Measurements from ENCODE around the gene DGKD.

The DGKD gene

DNA sequence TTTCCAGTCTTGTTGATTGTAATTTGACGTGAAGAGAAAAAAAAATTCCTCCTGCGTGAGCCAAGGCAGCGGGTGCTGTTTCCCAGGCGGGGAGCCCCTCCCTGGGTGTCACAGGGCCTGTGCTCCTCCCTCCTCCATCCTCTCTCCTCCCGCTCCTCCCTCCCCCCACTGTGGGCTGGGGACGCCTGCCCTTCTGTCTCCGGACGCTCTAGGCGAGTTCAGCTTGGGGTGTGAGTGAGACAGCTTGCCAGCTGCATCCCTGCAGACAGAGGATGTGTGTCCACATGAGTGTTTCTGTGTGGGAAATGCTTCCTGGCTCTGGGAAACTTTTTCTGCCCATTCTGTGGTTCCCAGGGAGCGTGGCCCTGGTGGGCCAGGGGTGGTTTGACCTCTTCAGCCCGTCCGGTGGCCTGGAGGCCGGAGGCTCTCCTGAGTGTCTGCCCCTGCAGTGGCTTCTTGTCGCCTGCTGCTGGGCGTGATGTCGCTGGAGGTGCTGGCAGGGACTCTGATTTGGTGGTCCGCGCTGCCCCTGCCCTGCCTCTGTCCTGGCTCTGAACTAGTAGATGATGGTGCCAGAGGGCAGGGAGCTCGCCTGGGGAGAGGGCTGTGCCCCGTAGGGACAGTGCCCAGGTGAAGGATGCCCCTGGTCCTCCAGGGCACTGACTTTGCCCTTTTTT is 115.9 kb downstream of the DGKD start:
- Histone ChIP-seq H3K36me3 (ENCODE audit: insufficient read depth, low read length) (peaks cover 42% of the 10 kb centered on the region), H2AFZ (ENCODE audit: low read depth, low read length) (no peak overlapping the region), H3K4me1 (ENCODE audit: insufficient read depth, low read length) (no peaks in the 10 kb centered on the region), H3K4me2 (ENCODE audit: insufficient read depth, low read length) (no peak overlapping the region), H3K4me3 (ENCODE audit: low read depth in 1 of 2, low read length in 2 of 2) (no peak overlapping the region), H3K9me3 (ENCODE audit: insufficient read depth, low read length, severe bottlenecking) (no peaks in the 10 kb centered on the region), H3K27me3 (ENCODE audit: insufficient read depth, low read length, poor library complexity) (no peaks in the 10 kb centered on the region), H3K79me2 (ENCODE audit: insufficient read depth, low read length) (no peaks in the 10 kb centered on the region), H3K9ac (ENCODE audit: low read depth, low read length) (no peak overlapping the region), H4K20me1 (ENCODE audit: insufficient read depth, low read length) (no peaks in the 10 kb centered on the region), H3K27ac (ENCODE audit: low read length) (no peak overlapping the region)
- no peak for TF ChIP-seq EZH2 (IDR thresholded peaks at IDR 0.05; ENCODE audit: borderline replicate concordance, low read depth, low read length, severe bottlenecking)
- TF ChIP-seq, protein P1, sequence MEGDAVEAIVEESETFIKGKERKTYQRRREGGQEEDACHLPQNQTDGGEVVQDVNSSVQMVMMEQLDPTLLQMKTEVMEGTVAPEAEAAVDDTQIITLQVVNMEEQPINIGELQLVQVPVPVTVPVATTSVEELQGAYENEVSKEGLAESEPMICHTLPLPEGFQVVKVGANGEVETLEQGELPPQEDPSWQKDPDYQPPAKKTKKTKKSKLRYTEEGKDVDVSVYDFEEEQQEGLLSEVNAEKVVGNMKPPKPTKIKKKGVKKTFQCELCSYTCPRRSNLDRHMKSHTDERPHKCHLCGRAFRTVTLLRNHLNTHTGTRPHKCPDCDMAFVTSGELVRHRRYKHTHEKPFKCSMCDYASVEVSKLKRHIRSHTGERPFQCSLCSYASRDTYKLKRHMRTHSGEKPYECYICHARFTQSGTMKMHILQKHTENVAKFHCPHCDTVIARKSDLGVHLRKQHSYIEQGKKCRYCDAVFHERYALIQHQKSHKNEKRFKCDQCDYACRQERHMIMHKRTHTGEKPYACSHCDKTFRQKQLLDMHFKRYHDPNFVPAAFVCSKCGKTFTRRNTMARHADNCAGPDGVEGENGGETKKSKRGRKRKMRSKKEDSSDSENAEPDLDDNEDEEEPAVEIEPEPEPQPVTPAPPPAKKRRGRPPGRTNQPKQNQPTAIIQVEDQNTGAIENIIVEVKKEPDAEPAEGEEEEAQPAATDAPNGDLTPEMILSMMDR (IDR thresholded peaks at IDR 0.05; ENCODE audit: borderline replicate concordance, extremely low read depth, low read length, poor library complexity, severe bottlenecking), result no peak
- DNase-seq, result no peak
- ATAC-seq (ENCODE audit: insufficient read depth, low read depth), result no peak

DNA sequence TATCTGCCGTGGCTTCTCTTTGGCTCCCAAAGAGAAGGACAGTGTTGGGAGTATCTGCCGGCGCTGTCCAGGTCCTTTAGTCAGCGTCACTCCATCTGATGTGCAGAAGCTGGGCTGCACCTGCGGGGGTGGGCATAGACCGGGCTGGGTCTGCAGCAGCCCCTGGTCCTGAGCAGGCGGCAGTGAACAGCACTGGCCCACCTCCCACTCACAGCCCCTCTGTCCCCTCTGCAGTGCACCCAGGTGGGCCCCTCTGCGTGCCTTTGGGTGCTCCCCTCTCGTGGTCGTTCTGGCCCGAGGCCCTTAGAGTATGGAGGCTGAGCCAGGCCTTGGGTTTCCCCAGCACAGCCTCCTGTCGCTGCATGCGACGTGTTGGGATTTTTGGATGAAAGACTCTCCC is 116.5 kb downstream of the DGKD start:
- Histone ChIP-seq H3K27ac (ENCODE audit: low read length) (no peak overlapping the region), H3K79me2 (ENCODE audit: insufficient read depth, low read length) (no peaks in the 10 kb centered on the region), H3K9me3 (ENCODE audit: insufficient read depth, low read length, severe bottlenecking) (no peaks in the 10 kb centered on the region), H3K4me2 (ENCODE audit: insufficient read depth, low read length) (no peak overlapping the region), H3K4me1 (ENCODE audit: insufficient read depth, low read length) (no peaks in the 10 kb centered on the region), H3K9ac (ENCODE audit: low read depth, low read length) (no peak overlapping the region), H3K27me3 (ENCODE audit: insufficient read depth, low read length, poor library complexity) (no peaks in the 10 kb centered on the region), H3K36me3 (ENCODE audit: insufficient read depth, low read length) (peaks cover 42% of the 10 kb centered on the region), H3K4me3 (ENCODE audit: low read depth in 1 of 2, low read length in 2 of 2) (no peak overlapping the region), H4K20me1 (ENCODE audit: insufficient read depth, low read length) (no peaks in the 10 kb centered on the region; the same call in 1 of the 2 replicates), H2AFZ (ENCODE audit: low read depth, low read length) (no peak overlapping the region)
- ATAC-seq (ENCODE audit: insufficient read depth, low read depth), result no peak
- DNase-seq, result no peak
- TF ChIP-seq, protein P1 (IDR thresholded peaks at IDR 0.05; ENCODE audit: borderline replicate concordance, extremely low read depth, low read length, poor library complexity, severe bottlenecking), result no peak
- no peak for TF ChIP-seq EZH2 (IDR thresholded peaks at IDR 0.05; ENCODE audit: borderline replicate concordance, low read depth, low read length, severe bottlenecking)

DNA sequence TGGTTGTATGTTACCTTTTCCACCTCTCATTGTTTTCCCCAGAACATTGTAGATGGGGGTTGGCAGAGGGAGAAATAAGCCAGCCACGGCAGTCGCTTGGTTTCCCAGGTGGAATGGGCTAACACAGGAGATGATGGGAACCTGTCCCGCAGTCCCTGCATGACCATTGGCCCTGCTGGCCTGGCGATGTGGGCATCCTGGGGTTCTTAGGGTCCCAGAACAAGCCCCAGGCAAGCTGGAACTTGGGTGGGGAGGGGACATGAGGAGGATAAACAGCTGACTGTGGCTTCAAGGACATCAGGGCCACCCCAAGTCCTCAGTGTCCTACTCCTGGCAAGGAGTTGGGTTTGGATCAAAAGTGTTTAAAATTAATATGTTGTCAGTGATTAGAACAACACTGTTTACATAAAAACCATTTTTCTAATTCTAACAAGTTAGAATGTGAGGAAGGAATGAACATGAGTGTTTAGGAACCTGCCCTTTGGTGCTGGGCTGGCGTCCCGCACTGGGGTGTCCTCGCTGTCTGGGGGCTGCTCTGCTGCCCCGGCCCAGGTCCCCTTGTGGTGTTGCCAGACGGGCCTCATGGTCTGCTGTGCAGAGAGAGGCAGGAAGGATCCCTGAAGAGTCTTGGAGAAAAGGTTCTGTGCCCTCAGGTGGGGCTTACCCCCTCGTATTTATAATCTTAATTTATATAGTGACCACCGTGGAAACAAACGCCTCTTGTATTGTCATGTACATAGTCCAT is 117.2 kb downstream of the DGKD start:
- H3K36me3 ChIP-seq (ENCODE audit: insufficient read depth, low read length), result peaks cover 39% of the 10 kb centered on the region
- no peak overlapping the region for H3K27ac ChIP-seq (ENCODE audit: low read length)
- H3K4me1 ChIP-seq (ENCODE audit: insufficient read depth, low read length), result no peaks in the 10 kb centered on the region
- TF ChIP-seq, protein P1 (IDR thresholded peaks at IDR 0.05; ENCODE audit: borderline replicate concordance, extremely low read depth, low read length, poor library complexity, severe bottlenecking), result no peak
- no peak for TF ChIP-seq EZH2 (IDR thresholded peaks at IDR 0.05; ENCODE audit: borderline replicate concordance, low read depth, low read length, severe bottlenecking)
- no peak overlapping the region for H3K4me2 ChIP-seq (ENCODE audit: insufficient read depth, low read length)
- no peak overlapping the region for H3K9ac ChIP-seq (ENCODE audit: low read depth, low read length)
- H4K20me1 ChIP-seq (ENCODE audit: insufficient read depth, low read length), result no peaks in the 10 kb centered on the region; the same call in 1 of the 2 replicates
- ATAC-seq (ENCODE audit: insufficient read depth, low read depth) (no peak), DNase-seq (no peak)
- no peak overlapping the region for H2AFZ ChIP-seq (ENCODE audit: low read depth, low read length)
- H3K79me2 ChIP-seq (ENCODE audit: insufficient read depth, low read length), result no peaks in the 10 kb centered on the region
- H3K9me3 ChIP-seq (ENCODE audit: insufficient read depth, low read length, severe bottlenecking), result no peaks in the 10 kb centered on the region
- no peaks in the 10 kb centered on the region for H3K27me3 ChIP-seq (ENCODE audit: insufficient read depth, low read length, poor library complexity)
- no peak overlapping the region for H3K4me3 ChIP-seq (ENCODE audit: low read depth in 1 of 2, low read length in 2 of 2)
